MG63 (cell line): ENCODE measurements around the gene USP17L15. TPM values are rescaled to one million over a fixed set of nuclear protein-coding genes. Genes with fewer than 3 reads are reported as not detected.

Experiments
- total RNA-seq: library from RNA; depleted of rRNA; stranded (reverse); fragments of >200 nt; shearing (Covaris generic); gene quantifications from 2 replicates; pipeline ENCODE4 v1.2.3, GENCODE V29; 2014; ENCODE audit warnings: low replicate concordance; rRNA removed

USP17L15 gene
- total RNA-seq, 1 experiment from 2014 or later: not detected

Other genes with a start within 250 kb of the USP17L15 start
- not detected in 2 replicates for gene FAM90A26, start 64.0 kb upstream of the USP17L15 start, total RNA-seq
- not detected in 2 replicates for gene USP17L10, start 23.7 kb upstream of the USP17L15 start, total RNA-seq
- gene USP17L11, start 19.0 kb upstream of the USP17L15 start, total RNA-seq: not detected in 2 replicates
- not detected in 2 replicates for gene USP17L12, start 14.2 kb upstream of the USP17L15 start, total RNA-seq
- not detected in 2 replicates for gene USP17L13, start 9.5 kb upstream of the USP17L15 start, total RNA-seq
- not detected in 2 replicates for gene USP17L17, start 9.5 kb downstream of the USP17L15 start, total RNA-seq
- gene USP17L18, start 14.2 kb downstream of the USP17L15 start, total RNA-seq: not detected in 2 replicates
- not detected in 2 replicates for gene USP17L19, start 19.0 kb downstream of the USP17L15 start, total RNA-seq
- gene USP17L20, start 23.7 kb downstream of the USP17L15 start, total RNA-seq: not detected in 2 replicates
- not detected in 2 replicates for gene USP17L21, start 28.5 kb downstream of the USP17L15 start, total RNA-seq
- not detected in 2 replicates for gene USP17L22, start 33.2 kb downstream of the USP17L15 start, total RNA-seq
- not detected in 2 replicates for gene USP17L24, start 90.8 kb downstream of the USP17L15 start, total RNA-seq
- gene USP17L25, start 95.5 kb downstream of the USP17L15 start, total RNA-seq: not detected in 2 replicates
- not detected in 2 replicates for gene USP17L26, start 100.3 kb downstream of the USP17L15 start, total RNA-seq
- not detected in 2 replicates for gene USP17L5, start 105.0 kb downstream of the USP17L15 start, total RNA-seq
- not detected in 2 replicates for gene USP17L27, start 109.8 kb downstream of the USP17L15 start, total RNA-seq
- gene USP17L28, start 114.5 kb downstream of the USP17L15 start, total RNA-seq: not detected in 2 replicates
- not detected in 2 replicates for gene USP17L29, start 119.3 kb downstream of the USP17L15 start, total RNA-seq
- gene USP17L30, start 128.7 kb downstream of the USP17L15 start, total RNA-seq: not detected in 2 replicates
- not detected in 2 replicates for gene DEFB131A, start 210.0 kb downstream of the USP17L15 start, total RNA-seq